ENCODE results near the gene GPR22. TPM values are rescaled to one million over a fixed set of nuclear protein-coding genes. Genes with fewer than 3 reads are reported as not detected.

The GPR22 gene
- total RNA-seq, 2 donors from 2014 or later = 0.13 TPM; not detected in 1

GRCh38 chr7:107503687-107504086 is 33.8 kb downstream of the GPR22 start:
- intact Hi-C loops (cut with DNase I) = no loop called here
- H3K4me1 ChIP-seq = peaks cover 9% of the 10 kb centered on the region
- no peak overlapping the region for H3K27ac ChIP-seq
- no peak overlapping the region for H3K4me3 ChIP-seq
- H3K27me3 ChIP-seq = no peaks in the 10 kb centered on the region
- no peak overlapping the region for H3K9ac ChIP-seq (ENCODE audit: low read depth in 2 of 2, low read length in 2 of 2)
- TF ChIP-seq, protein P1, sequence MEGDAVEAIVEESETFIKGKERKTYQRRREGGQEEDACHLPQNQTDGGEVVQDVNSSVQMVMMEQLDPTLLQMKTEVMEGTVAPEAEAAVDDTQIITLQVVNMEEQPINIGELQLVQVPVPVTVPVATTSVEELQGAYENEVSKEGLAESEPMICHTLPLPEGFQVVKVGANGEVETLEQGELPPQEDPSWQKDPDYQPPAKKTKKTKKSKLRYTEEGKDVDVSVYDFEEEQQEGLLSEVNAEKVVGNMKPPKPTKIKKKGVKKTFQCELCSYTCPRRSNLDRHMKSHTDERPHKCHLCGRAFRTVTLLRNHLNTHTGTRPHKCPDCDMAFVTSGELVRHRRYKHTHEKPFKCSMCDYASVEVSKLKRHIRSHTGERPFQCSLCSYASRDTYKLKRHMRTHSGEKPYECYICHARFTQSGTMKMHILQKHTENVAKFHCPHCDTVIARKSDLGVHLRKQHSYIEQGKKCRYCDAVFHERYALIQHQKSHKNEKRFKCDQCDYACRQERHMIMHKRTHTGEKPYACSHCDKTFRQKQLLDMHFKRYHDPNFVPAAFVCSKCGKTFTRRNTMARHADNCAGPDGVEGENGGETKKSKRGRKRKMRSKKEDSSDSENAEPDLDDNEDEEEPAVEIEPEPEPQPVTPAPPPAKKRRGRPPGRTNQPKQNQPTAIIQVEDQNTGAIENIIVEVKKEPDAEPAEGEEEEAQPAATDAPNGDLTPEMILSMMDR (IDR thresholded peaks at IDR 0.05) = no peak
- no peaks in the 10 kb centered on the region for H3K36me3 ChIP-seq
- no peaks in the 10 kb centered on the region for H3K9me3 ChIP-seq
- no peak for DNase-seq

GRCh38 chr7:107505362-107505761 is 35.5 kb downstream of the GPR22 start:
- Histone ChIP-seq H3K36me3 (no peaks in the 10 kb centered on the region), H3K27ac (peak overlapping the region; percentile 68), H3K9me3 (no peaks in the 10 kb centered on the region), H3K4me1 (peaks cover 9% of the 10 kb centered on the region), H3K9ac (ENCODE audit: low read depth in 2 of 2, low read length in 2 of 2) (no peak overlapping the region), H3K4me3 (no peak overlapping the region), H3K27me3 (no peaks in the 10 kb centered on the region)
- intact Hi-C loops (cut with DNase I) = no loop called here
- no peak for DNase-seq
- TF ChIP-seq, protein P1 (IDR thresholded peaks at IDR 0.05) = no peak

GRCh38 chr7:107505997-107506673 is 36.3 kb downstream of the GPR22 start:
- TF ChIP-seq, protein P1 (IDR thresholded peaks at IDR 0.05) = no peak
- Histone ChIP-seq H3K9ac (ENCODE audit: low read depth in 2 of 2, low read length in 2 of 2) (peak overlapping the region; percentile 7 to 55), H3K27me3 (no peaks in the 10 kb centered on the region), H3K9me3 (no peaks in the 10 kb centered on the region), H3K27ac (peak overlapping the region; percentile 68), H3K4me3 (no peak overlapping the region), H3K4me1 (peaks cover 9% of the 10 kb centered on the region), H3K36me3 (no peaks in the 10 kb centered on the region)
- peak; percentile 81 for DNase-seq
- intact Hi-C loops (cut with DNase I) = no loop called here

- Histone ChIP-seq H3K9ac (ENCODE audit: low read depth in 2 of 2, low read length in 2 of 2) (peak overlapping the region; percentile 7 to 55), H3K36me3 (no peaks in the 10 kb centered on the region), H3K9me3 (no peaks in the 10 kb centered on the region), H3K27ac (peak overlapping the region; percentile 68), H3K4me3 (no peak overlapping the region), H3K4me1 (peaks cover 9% of the 10 kb centered on the region), H3K27me3 (no peaks in the 10 kb centered on the region)
- TF ChIP-seq, protein P1 (IDR thresholded peaks at IDR 0.05) = no peak
- intact Hi-C loops (cut with DNase I) = no loop called here
- DNase-seq = peak; percentile 91
Measured at GRCh38 chr7:107506674-107507339, 37.0 kb downstream of the GPR22 start.

Other genes starting within 250 kb of the GPR22 start
- 10 to 100 TPM; 43.1 to 46.8 TPM for gene COG5, start 93.9 kb downstream of the GPR22 start, total RNA-seq
- gene DUS4L, start 93.9 kb downstream of the GPR22 start, total RNA-seq = 1 to 10 TPM; 3.7 to 5.7 TPM
- gene BCAP29, start 110.2 kb downstream of the GPR22 start, total RNA-seq = 10 to 100 TPM; 63.1 to 71.4 TPM
- under 1 TPM; 0.32 to 0.59 TPM for gene SLC26A4, start 190.8 kb downstream of the GPR22 start, total RNA-seq

Data from colonic mucosa (tissue), 4 donors.